Testis (tissue), 2 donors: ENCODE results near the gene FOXP4.

Experiments
- POLR2A ChIP-seq: fragments of 450-650 bp; IDR thresholded peaks from one replicate; pipeline ENCODE4 v1.6.1; 2017; ENCODE audit warnings: antibody characterized with exemption, mild to moderate bottlenecking, moderate library complexity
- TF ChIP-seq, protein P1 (sequence below), 3 experiments: fragments of 450-650 bp in 2 of 3; fragments of 200-600 bp in 1 of 3; sonication (generic) in 1 of 3; IDR thresholded peaks; one replicate each; pipeline ENCODE4 v1.5.1; 2016 to 2019; ENCODE audit warnings: antibody characterized with exemption in 3 of 3, mild to moderate bottlenecking in 2 of 3, moderate library complexity in 1 of 3

DNA sequence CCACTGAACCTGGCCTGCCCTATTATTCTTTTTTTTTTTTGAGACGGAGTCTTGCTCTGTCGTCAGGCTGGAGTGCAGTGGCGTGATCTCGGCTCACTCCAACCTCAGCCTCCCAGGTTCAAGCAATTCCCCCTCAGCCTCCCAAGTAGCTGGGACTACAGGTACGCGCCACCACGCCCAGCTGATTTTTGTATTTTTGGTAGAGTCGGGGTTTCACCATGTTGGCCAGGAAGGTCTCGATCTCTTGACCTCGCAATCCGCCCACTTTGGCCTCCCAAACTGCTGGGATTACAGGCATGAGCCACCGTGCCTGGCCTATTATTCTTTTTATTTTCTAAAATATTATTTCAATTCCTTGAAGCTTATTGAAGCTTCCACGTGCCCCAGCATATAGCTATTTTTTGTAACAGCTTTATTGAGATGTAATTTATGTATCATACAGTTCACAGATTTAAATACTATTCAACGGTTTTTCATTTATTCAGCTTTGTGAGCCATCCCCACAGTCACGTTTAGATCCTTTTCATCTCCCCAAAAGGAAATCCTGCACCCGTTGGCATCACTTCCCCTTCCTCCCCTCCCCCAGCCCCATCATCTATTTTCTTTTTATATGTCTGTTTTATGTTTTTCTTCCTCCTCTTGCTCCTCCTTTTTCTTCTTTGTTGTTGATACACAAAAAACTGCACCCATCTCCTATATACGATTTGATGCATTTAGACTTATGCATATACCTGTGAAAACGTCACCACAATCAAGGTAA lies 78.6 kb downstream of the FOXP4 start:
- TF ChIP-seq, protein P1, sequence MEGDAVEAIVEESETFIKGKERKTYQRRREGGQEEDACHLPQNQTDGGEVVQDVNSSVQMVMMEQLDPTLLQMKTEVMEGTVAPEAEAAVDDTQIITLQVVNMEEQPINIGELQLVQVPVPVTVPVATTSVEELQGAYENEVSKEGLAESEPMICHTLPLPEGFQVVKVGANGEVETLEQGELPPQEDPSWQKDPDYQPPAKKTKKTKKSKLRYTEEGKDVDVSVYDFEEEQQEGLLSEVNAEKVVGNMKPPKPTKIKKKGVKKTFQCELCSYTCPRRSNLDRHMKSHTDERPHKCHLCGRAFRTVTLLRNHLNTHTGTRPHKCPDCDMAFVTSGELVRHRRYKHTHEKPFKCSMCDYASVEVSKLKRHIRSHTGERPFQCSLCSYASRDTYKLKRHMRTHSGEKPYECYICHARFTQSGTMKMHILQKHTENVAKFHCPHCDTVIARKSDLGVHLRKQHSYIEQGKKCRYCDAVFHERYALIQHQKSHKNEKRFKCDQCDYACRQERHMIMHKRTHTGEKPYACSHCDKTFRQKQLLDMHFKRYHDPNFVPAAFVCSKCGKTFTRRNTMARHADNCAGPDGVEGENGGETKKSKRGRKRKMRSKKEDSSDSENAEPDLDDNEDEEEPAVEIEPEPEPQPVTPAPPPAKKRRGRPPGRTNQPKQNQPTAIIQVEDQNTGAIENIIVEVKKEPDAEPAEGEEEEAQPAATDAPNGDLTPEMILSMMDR (IDR thresholded peaks at IDR 0.05), result no peak
- TF ChIP-seq POLR2A, result no peak
